Prostate gland (tissue), 2 donors: ENCODE data around the gene EEF1AKMT3. TPM values are rescaled to one million over a fixed set of nuclear protein-coding genes. Genes with fewer than 3 reads are reported as not detected.

Source experiments
- DNase-seq: peaks from one replicate; pipeline ENCODE4 v3.0.0-alpha.2; 2019; ENCODE audit warnings: low spot score
- H3K27ac ChIP-seq, 2 donors: fragments of 200-600 bp; sonication (generic); 2 replicates each; pipeline ENCODE4 v1.5.1; 2017 to 2019
- H3K27me3 ChIP-seq: fragments of 200-600 bp; sonication (generic); replicated peaks from 2 replicates; pipeline ENCODE4 v1.5.1; 2019; ENCODE audit not compliant: insufficient read depth
- H3K36me3 ChIP-seq, 2 donors: fragments of 200-600 bp; sonication (generic); 1 replicate in 1 of 2; 2 replicates in 1 of 2; pipeline versions ENCODE4 v1.5.1 to v1.8.1; 2017 to 2019
- H3K4me1 ChIP-seq: fragments of 200-600 bp; sonication (generic); replicated peaks from 2 replicates; pipeline ENCODE4 v1.5.1; 2019
- H3K4me3 ChIP-seq, 2 donors: fragments of 200-600 bp; sonication (generic); 2 replicates each; pipeline ENCODE4 v1.5.1; 2017 to 2019
- H3K9me3 ChIP-seq: fragments of 200-600 bp; sonication (generic); 2 replicates; pipeline ENCODE4 v1.5.1; 2017
- CTCF ChIP-seq, 4 experiments: fragments of 200-600 bp in 2 of 4; fragments of 450-650 bp in 2 of 4; sonication (generic) in 2 of 4; IDR thresholded peaks; 1 replicate in 3 of 4; 2 replicates in 1 of 4; pipeline ENCODE4 v1.5.1; 2016 to 2019; ENCODE audit warnings: antibody characterized with exemption in 4 of 4, mild to moderate bottlenecking in 2 of 4, moderate library complexity in 2 of 4
- POLR2A ChIP-seq: fragments of 450-650 bp; IDR thresholded peaks from one replicate; pipeline ENCODE4 v1.6.1; 2016; ENCODE audit warnings: antibody characterized with exemption, mild to moderate bottlenecking
- POLR2AphosphoS5 ChIP-seq: sonication (generic); formaldehyde crosslinking; IDR thresholded peaks from one replicate; pipeline ENCODE4 v1.6.1; 2017; ENCODE audit warnings: antibody characterized with exemption
- WGBS: methylation state at CpG from one replicate; pipeline ENCODE4 v1.1.5; 2018; 5-methylcytosine and 5-hydroxymethylcytosine counted together
- intact Hi-C: fragments of 100-400 bp; cut with DNase I; formaldehyde crosslinking; loops from one replicate; pipeline ENCODE4 v1.14.2; 2022
- total RNA-seq, 2 donors: library from RNA; depleted of rRNA; stranded (reverse); fragments of >200 nt; gene quantifications; one replicate each; pipeline ENCODE4 v1.1.0, GENCODE V29; 2016

Gene EEF1AKMT3
- total RNA-seq, 2 donors from 2014 or later = 12.1 to 12.6 TPM

GRCh38 chr12:57734591-57734990 is 37.8 kb upstream of the EEF1AKMT3 start:
- WGBS = 72% methylated on average over 4 of the region's 4 CpGs
- TF ChIP-seq POLR2AphosphoS5 = no peak
- no peak for TF ChIP-seq CTCF (IDR thresholded peaks at IDR 0.05)
- TF ChIP-seq POLR2A = no peak

GRCh38 chr12:57735198-57735855 is 37.1 kb upstream of the EEF1AKMT3 start:
- H3K36me3 ChIP-seq = no peaks in the 10 kb centered on the region
- H3K9me3 ChIP-seq = no peaks in the 10 kb centered on the region
- 20% methylated on average over 8 of the region's 8 CpGs for WGBS
- no peak overlapping the region for H3K4me3 ChIP-seq
- no peak for DNase-seq
- H3K27ac ChIP-seq = no peak overlapping the region
- peaks cover 10% of the 10 kb centered on the region for H3K27me3 ChIP-seq
- peaks cover 22% of the 10 kb centered on the region for H3K4me1 ChIP-seq
- TF ChIP-seq POLR2AphosphoS5 (no peak), POLR2A (no peak), CTCF (IDR thresholded peaks at IDR 0.05) (no peak)
- intact Hi-C loops = no loop called here

More at GRCh38 chr12:57734591-57734990, 37.8 kb upstream of the EEF1AKMT3 start:
- Histone ChIP-seq H3K4me1 (peaks cover 22% of the 10 kb centered on the region), H3K36me3 (no peaks in the 10 kb centered on the region), H3K27me3 (peaks cover 10% of the 10 kb centered on the region), H3K4me3 (no peak overlapping the region), H3K27ac (no peak overlapping the region), H3K9me3 (no peaks in the 10 kb centered on the region)
- no peak for DNase-seq
- intact Hi-C loops = no loop called here

- WGBS = 13% methylated on average over 44 of the region's 49 CpGs
- peaks cover 22% of the 10 kb centered on the region for H3K4me1 ChIP-seq
- H3K27me3 ChIP-seq = peaks cover 12% of the 10 kb centered on the region
- intact Hi-C loops = no loop called here
- DNase-seq = no peak
- H3K4me3 ChIP-seq = no peak overlapping the region
- TF ChIP-seq POLR2AphosphoS5 (no peak), POLR2A (no peak), CTCF (IDR thresholded peaks at IDR 0.05) (no peak)
- H3K36me3 ChIP-seq = no peaks in the 10 kb centered on the region
- H3K27ac ChIP-seq = no peak overlapping the region
- H3K9me3 ChIP-seq = no peaks in the 10 kb centered on the region
Measured at GRCh38 chr12:57735952-57736740, 36.3 kb upstream of the EEF1AKMT3 start.

GRCh38 chr12:57736741-57737466 is 35.5 kb upstream of the EEF1AKMT3 start:
- TF ChIP-seq POLR2AphosphoS5 (no peak), CTCF (IDR thresholded peaks at IDR 0.05) (no peak), POLR2A (no peak)
- 7% methylated on average over 31 of the region's 31 CpGs for WGBS
- Histone ChIP-seq H3K27me3 (peaks cover 12% of the 10 kb centered on the region), H3K27ac (no peak overlapping the region), H3K4me3 (peak overlapping the region in 1 of 2 donors; percentile 28), H3K36me3 (no peaks in the 10 kb centered on the region), H3K9me3 (no peaks in the 10 kb centered on the region), H3K4me1 (peaks cover 22% of the 10 kb centered on the region)
- intact Hi-C loops = no loop called here
- DNase-seq = no peak
